D721Med (cell line): ENCODE measurements around the gene ZC3H10.

Source experiments
- DNase-seq: peaks from one replicate; pipeline ENCODE4 v3.0.0; 2011; ENCODE audit warnings: low spot score; ENCODE audit not compliant: insufficient read length
- FAIRE-seq: peaks from 2 replicates; lab custom pipeline; 2011; peaks lifted over from hg19 to GRCh38; lab: Jason Lieb, UNC
- CTCF ChIP-seq: IDR thresholded peaks from 2 replicates; pipeline ENCODE4 v1.5.1; 2012; ENCODE audit warnings: mild to moderate bottlenecking, control low read depth; ENCODE audit not compliant: insufficient read depth; ENCODE audit errors: missing control alignments

Gene ZC3H10

GRCh38 chr12:56160193-56160763, 42.2 kb downstream of the ZC3H10 start:
- FAIRE-seq (no peak), DNase-seq (no peak)
- TF ChIP-seq CTCF = no peak

- DNase-seq = no peak
- no peak for FAIRE-seq
- TF ChIP-seq CTCF = no peak
Measured at GRCh38 chr12:56160894-56161689, 43.0 kb downstream of the ZC3H10 start.

DNA sequence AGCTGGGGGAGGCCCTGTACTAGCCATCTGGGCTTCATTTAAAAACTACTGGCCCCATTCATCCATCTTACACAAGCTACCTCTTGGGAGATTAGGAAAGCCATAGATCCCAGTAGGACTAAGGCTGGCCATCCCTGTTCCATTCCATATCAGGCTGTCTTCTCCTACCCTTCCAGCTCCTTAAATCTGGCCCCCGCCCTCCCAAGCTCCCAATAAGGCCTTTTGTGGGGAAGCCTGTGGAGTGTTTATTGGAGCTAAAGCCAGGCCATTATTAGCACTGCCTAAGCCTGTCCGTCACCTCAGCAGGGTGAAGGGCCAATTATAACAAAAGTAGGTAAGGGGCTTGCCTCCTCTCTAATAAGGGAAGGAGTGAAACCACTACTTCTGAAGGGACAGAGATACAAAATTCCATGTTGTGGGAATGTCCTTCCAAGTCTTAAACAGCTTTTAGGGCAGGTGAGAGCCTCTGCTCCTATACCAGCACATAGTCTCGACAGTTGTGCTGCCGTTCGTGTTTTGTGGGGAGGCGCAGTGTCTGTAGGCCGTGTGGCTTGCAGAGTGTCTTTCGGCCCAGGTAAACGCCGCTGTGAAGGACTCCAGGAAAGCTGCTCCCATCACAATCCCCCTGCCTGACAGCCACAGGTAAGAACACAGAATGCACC, 43.8 kb downstream of the ZC3H10 start:
- TF ChIP-seq CTCF = no peak
- DNase-seq (no peak), FAIRE-seq (no peak)

DNA sequence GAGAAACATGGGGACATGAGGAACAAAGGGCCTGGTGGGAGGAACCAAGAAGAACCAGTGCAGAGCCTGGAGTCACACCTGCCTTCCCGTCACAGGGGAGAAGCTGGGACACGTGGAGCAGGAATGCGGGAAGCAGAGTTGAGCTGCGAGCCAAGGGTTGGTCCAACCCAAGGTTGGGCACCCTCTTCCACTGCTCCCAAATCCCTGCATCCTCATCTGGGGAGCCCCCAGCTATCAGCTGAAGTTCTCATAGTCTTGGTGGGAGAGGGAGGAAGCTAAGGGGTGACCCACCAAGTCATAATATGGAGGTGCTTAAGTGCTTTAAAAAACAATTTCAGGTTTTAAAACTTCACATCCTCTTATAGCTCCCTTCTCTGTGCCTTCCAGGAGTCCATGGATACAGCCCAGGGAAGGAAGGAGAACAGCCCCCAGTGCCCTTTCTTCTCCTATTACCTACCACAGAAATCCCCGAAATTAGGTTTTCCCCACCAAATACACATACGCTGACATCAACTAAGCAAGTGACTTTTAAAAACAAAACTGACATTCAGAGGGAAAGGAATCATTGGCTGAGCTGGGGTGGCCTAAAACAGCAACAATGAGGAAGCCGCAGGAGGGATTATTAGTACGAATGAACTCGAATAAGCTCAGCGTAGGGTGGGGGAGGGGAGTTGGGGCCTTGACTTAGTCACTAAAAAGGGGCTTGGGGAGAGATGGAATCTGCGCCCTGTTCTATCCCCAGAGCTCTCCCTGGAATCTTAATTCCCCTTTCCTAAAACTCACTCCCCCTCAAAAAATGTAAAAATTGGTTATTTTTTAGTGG, 44.6 kb downstream of the ZC3H10 start:
- DNase-seq (no peak), FAIRE-seq (no peak)
- no peak for TF ChIP-seq CTCF

GRCh38 chr12:56163533-56164344, 45.7 kb downstream of the ZC3H10 start:
- FAIRE-seq (no peak), DNase-seq (no peak)
- no peak for TF ChIP-seq CTCF

DNA sequence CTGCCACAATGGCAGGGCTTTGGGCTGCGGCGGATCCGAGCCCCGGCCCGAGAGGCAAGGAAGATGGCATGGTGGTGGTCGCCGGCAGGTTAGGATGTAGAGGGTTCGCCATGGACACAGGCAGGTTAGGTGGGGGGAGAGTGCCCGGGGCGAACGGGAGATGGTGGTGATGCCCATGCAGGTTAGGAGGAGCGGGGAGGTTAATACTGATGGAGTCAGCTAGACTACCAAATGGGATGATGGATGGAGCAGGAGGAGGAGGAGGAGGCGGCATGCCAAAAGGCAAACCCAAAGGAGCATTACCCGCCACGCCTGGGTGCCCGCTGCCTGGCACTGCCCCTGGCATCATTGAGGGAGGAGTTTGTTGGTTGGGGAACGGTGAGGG, 46.3 kb downstream of the ZC3H10 start:
- no peak for TF ChIP-seq CTCF
- FAIRE-seq (no peak), DNase-seq (no peak)
